HepG2 (cell line): ENCODE measurements around the gene COX4I2. TPM values are rescaled to one million over a fixed set of nuclear protein-coding genes. Genes with fewer than 3 reads are reported as not detected.

Experiments
- CC2D1A ChIP-seq: sonication (generic); formaldehyde crosslinking; IDR thresholded peaks from 2 replicates; pipeline ENCODE4 v1.8.1; 2023; ENCODE audit warnings: mild to moderate bottlenecking, missing genetic modification reagents
- ISL2 ChIP-seq: sonication (generic); formaldehyde crosslinking; IDR thresholded peaks from 2 replicates; pipeline ENCODE4 v1.5.0; 2020; ENCODE audit warnings: missing genetic modification reagents
- MEIS1 ChIP-seq: sonication (generic); formaldehyde crosslinking; IDR thresholded peaks from 2 replicates; pipeline ENCODE4 v1.9.0; 2021; ENCODE audit warnings: mild to moderate bottlenecking, missing genetic modification reagents, moderate library complexity, borderline replicate concordance
- ZFYVE20 ChIP-seq: sonication (generic); formaldehyde crosslinking; IDR thresholded peaks from 2 replicates; pipeline ENCODE4 v1.8.0; 2023; ENCODE audit warnings: low read depth, mild to moderate bottlenecking, moderate library complexity, missing genetic modification reagents, borderline replicate concordance
- polyA plus RNA-seq, 8 experiments: library from polyadenylated mRNA; depleted of rRNA in 3 of 8; stranded (reverse) in 7 of 8; unstranded in 1 of 8; fragments of >200 nt; fragmentation: Illumina TruSeq in 4 of 8; extraction: Trizol in 4 of 8; gene quantifications; 2 replicates each; pipeline versions ENCODE4 v1.2.1 to v1.2.3, GENCODE V29; 2011 to 2016; ENCODE audit warnings: low read depth in 4 of 8, missing spikeins in 1 of 8, mixed read lengths in 1 of 8; ENCODE audit not compliant: insufficient read depth in 1 of 8
- total RNA-seq, 5 experiments: library from RNA; depleted of rRNA; stranded (reverse); fragments of >200 nt; fragmentation: Illumina TruSeq; extraction: Trizol; gene quantifications; 2 replicates each; pipeline ENCODE4 v1.2.3, GENCODE V29; 2016; ENCODE audit warnings: low read depth in 1 of 5
- TF ChIP-seq, protein P1 (sequence below): sonication (generic); formaldehyde crosslinking; IDR thresholded peaks from 2 replicates; pipeline ENCODE4 v1.5.1; 2020; ENCODE audit warnings: mild to moderate bottlenecking, missing genetic modification reagents, borderline replicate concordance
- TF ChIP-seq, protein P2 (sequence below): sonication (generic); formaldehyde crosslinking; IDR thresholded peaks from 2 replicates; pipeline ENCODE4 v1.9.0; 2021; ENCODE audit warnings: mild to moderate bottlenecking, missing genetic modification reagents
- TF ChIP-seq, protein P3 (sequence below): sonication (generic); formaldehyde crosslinking; IDR thresholded peaks from 2 replicates; pipeline ENCODE4 v1.8.1; 2023; ENCODE audit warnings: mild to moderate bottlenecking, missing genetic modification reagents
- TF ChIP-seq, protein P4 (sequence below): IDR thresholded peaks from 2 replicates; pipeline ENCODE4 v1.6.1; 2016; ENCODE audit warnings: mild to moderate bottlenecking
- TF ChIP-seq, protein P5 (sequence below): sonication (generic); formaldehyde crosslinking; IDR thresholded peaks from 2 replicates; pipeline ENCODE4 v1.8.0; 2022; ENCODE audit warnings: mild to moderate bottlenecking, missing genetic modification reagents, moderate library complexity

The COX4I2 gene
- total and polyA plus RNA-seq, 2 of the 13 experiments (the other 11 are each of a cell fraction or from before 2014, with no cell fraction given): 1.1 TPM; not detected in 1

DNA sequence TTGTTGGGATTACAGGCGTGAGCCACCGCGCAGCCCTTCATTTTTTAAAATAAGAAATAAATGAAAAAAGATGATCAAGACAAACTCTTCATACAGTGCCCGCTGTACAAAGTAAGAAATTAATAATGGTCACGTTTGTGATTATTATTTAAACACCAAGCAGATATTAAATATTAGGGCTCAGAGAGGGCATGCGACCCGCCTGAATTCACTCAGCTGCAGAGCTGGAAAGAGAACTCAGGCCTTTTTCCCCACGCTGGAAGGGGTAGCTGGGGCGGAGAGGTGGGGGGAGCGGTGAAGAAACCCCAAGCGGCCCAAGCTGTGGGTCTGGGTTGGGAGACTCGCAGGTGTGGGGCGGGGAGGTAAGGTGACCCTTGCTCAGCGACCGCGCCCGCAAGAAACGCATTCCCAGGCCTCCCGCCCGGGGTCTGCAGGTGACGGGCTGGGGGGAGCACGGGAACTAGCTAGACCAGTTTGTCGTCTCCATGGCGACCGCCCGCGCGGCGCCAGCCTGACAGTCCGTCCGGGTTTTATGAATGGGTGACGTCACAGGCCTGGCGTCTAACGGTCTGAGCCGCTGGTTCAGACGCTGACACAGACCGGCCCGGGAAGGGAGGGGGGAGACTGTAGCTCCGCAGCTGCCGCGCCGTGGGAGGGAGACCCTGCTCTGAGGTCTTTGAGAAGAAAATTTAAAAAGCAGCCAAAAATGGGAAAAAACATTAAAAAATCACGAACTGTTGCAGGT lies 33.7 kb upstream of the COX4I2 start (continued):
- TF ChIP-seq, protein P1, sequence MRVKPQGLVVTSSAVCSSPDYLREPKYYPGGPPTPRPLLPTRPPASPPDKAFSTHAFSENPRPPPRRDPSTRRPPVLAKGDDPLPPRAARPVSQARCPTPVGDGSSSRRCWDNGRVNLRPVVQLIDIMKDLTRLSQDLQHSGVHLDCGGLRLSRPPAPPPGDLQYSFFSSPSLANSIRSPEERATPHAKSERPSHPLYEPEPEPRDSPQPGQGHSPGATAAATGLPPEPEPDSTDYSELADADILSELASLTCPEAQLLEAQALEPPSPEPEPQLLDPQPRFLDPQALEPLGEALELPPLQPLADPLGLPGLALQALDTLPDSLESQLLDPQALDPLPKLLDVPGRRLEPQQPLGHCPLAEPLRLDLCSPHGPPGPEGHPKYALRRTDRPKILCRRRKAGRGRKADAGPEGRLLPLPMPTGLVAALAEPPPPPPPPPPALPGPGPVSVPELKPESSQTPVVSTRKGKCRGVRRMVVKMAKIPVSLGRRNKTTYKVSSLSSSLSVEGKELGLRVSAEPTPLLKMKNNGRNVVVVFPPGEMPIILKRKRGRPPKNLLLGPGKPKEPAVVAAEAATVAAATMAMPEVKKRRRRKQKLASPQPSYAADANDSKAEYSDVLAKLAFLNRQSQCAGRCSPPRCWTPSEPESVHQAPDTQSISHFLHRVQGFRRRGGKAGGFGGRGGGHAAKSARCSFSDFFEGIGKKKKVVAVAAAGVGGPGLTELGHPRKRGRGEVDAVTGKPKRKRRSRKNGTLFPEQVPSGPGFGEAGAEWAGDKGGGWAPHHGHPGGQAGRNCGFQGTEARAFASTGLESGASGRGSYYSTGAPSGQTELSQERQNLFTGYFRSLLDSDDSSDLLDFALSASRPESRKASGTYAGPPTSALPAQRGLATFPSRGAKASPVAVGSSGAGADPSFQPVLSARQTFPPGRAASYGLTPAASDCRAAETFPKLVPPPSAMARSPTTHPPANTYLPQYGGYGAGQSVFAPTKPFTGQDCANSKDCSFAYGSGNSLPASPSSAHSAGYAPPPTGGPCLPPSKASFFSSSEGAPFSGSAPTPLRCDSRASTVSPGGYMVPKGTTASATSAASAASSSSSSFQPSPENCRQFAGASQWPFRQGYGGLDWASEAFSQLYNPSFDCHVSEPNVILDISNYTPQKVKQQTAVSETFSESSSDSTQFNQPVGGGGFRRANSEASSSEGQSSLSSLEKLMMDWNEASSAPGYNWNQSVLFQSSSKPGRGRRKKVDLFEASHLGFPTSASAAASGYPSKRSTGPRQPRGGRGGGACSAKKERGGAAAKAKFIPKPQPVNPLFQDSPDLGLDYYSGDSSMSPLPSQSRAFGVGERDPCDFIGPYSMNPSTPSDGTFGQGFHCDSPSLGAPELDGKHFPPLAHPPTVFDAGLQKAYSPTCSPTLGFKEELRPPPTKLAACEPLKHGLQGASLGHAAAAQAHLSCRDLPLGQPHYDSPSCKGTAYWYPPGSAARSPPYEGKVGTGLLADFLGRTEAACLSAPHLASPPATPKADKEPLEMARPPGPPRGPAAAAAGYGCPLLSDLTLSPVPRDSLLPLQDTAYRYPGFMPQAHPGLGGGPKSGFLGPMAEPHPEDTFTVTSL (CRISPR knock-in tag): no peak; the same call in none of the 2 replicates
- peak; percentile 96 for TF ChIP-seq ISL2 (CRISPR knock-in tag)
- TF ChIP-seq ZFYVE20 (CRISPR knock-in tag): no peak
- TF ChIP-seq CC2D1A (CRISPR knock-in tag): no peak
- TF ChIP-seq, protein P2, sequence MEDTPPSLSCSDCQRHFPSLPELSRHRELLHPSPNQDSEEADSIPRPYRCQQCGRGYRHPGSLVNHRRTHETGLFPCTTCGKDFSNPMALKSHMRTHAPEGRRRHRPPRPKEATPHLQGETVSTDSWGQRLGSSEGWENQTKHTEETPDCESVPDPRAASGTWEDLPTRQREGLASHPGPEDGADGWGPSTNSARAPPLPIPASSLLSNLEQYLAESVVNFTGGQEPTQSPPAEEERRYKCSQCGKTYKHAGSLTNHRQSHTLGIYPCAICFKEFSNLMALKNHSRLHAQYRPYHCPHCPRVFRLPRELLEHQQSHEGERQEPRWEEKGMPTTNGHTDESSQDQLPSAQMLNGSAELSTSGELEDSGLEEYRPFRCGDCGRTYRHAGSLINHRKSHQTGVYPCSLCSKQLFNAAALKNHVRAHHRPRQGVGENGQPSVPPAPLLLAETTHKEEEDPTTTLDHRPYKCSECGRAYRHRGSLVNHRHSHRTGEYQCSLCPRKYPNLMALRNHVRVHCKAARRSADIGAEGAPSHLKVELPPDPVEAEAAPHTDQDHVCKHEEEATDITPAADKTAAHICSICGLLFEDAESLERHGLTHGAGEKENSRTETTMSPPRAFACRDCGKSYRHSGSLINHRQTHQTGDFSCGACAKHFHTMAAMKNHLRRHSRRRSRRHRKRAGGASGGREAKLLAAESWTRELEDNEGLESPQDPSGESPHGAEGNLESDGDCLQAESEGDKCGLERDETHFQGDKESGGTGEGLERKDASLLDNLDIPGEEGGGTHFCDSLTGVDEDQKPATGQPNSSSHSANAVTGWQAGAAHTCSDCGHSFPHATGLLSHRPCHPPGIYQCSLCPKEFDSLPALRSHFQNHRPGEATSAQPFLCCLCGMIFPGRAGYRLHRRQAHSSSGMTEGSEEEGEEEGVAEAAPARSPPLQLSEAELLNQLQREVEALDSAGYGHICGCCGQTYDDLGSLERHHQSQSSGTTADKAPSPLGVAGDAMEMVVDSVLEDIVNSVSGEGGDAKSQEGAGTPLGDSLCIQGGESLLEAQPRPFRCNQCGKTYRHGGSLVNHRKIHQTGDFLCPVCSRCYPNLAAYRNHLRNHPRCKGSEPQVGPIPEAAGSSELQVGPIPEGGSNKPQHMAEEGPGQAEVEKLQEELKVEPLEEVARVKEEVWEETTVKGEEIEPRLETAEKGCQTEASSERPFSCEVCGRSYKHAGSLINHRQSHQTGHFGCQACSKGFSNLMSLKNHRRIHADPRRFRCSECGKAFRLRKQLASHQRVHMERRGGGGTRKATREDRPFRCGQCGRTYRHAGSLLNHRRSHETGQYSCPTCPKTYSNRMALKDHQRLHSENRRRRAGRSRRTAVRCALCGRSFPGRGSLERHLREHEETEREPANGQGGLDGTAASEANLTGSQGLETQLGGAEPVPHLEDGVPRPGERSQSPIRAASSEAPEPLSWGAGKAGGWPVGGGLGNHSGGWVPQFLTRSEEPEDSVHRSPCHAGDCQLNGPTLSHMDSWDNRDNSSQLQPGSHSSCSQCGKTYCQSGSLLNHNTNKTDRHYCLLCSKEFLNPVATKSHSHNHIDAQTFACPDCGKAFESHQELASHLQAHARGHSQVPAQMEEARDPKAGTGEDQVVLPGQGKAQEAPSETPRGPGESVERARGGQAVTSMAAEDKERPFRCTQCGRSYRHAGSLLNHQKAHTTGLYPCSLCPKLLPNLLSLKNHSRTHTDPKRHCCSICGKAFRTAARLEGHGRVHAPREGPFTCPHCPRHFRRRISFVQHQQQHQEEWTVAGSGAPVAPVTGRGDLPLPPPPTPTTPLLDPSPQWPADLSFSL: no peak; the same call in 1 of the 2 replicates
- TF ChIP-seq, protein P3, sequence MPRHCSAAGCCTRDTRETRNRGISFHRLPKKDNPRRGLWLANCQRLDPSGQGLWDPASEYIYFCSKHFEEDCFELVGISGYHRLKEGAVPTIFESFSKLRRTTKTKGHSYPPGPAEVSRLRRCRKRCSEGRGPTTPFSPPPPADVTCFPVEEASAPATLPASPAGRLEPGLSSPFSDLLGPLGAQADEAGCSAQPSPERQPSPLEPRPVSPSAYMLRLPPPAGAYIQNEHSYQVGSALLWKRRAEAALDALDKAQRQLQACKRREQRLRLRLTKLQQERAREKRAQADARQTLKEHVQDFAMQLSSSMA: peak; percentile 77; the same call in 1 of the 2 replicates
- TF ChIP-seq, protein P4, sequence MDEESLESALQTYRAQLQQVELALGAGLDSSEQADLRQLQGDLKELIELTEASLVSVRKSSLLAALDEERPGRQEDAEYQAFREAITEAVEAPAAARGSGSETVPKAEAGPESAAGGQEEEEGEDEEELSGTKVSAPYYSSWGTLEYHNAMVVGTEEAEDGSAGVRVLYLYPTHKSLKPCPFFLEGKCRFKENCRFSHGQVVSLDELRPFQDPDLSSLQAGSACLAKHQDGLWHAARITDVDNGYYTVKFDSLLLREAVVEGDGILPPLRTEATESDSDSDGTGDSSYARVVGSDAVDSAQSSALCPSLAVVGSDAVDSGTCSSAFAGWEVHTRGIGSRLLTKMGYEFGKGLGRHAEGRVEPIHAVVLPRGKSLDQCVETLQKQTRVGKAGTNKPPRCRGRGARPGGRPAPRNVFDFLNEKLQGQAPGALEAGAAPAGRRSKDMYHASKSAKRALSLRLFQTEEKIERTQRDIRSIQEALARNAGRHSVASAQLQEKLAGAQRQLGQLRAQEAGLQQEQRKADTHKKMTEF (CRISPR knock-in tag): peak; percentile 88
- TF ChIP-seq MEIS1: peak; percentile 99
- TF ChIP-seq, protein P5, sequence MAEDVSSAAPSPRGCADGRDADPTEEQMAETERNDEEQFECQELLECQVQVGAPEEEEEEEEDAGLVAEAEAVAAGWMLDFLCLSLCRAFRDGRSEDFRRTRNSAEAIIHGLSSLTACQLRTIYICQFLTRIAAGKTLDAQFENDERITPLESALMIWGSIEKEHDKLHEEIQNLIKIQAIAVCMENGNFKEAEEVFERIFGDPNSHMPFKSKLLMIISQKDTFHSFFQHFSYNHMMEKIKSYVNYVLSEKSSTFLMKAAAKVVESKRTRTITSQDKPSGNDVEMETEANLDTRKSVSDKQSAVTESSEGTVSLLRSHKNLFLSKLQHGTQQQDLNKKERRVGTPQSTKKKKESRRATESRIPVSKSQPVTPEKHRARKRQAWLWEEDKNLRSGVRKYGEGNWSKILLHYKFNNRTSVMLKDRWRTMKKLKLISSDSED: no peak
